GM18526 (cell line): Measurements from ENCODE around the gene ZNF483.

Experiments used
- POLR2A ChIP-seq: IDR thresholded peaks from 3 replicates; pipeline ENCODE4 v1.6.1; 2011; ENCODE audit not compliant: insufficient read length; ENCODE audit errors: extremely low read depth

Gene ZNF483

GRCh38 chr9:111599092-111599954 lies 74.3 kb downstream of the ZNF483 start, which contains the start of gene PTGR1:
PTGR1 (minus strand) TSS chr9:111599647; CDS start chr9:111597422, 2,225 bp downstream.
- TF ChIP-seq POLR2A: no peak

- no peak for TF ChIP-seq POLR2A
These were observed 75.0 kb downstream of the ZNF483 start for GRCh38 chr9:111599955-111600343.

GRCh38 chr9:111601237-111602018 lies 76.4 kb downstream of the ZNF483 start:
- TF ChIP-seq POLR2A: no peak

GRCh38 chr9:111603041-111603440 lies 78.1 kb downstream of the ZNF483 start:
- TF ChIP-seq POLR2A: no peak

GRCh38 chr9:111604054-111604615 lies 79.2 kb downstream of the ZNF483 start:
- TF ChIP-seq POLR2A: no peak

- no peak for TF ChIP-seq POLR2A
These were observed 80.1 kb downstream of the ZNF483 start for GRCh38 chr9:111605041-111605559.

- TF ChIP-seq POLR2A: no peak
These were observed 85.2 kb downstream of the ZNF483 start for GRCh38 chr9:111610149-111610548.

- no peak for TF ChIP-seq POLR2A
These were observed 85.9 kb downstream of the ZNF483 start for GRCh38 chr9:111610845-111611244.

GRCh38 chr9:111613436-111614040 lies 88.6 kb downstream of the ZNF483 start:
- TF ChIP-seq POLR2A: no peak

GRCh38 chr9:111615928-111616327 lies 90.9 kb downstream of the ZNF483 start:
- TF ChIP-seq POLR2A: no peak

- no peak for TF ChIP-seq POLR2A
These were observed 97.0 kb downstream of the ZNF483 start for GRCh38 chr9:111621895-111622480.

GRCh38 chr9:111622626-111623025 lies 97.6 kb downstream of the ZNF483 start:
- TF ChIP-seq POLR2A: no peak
